Endothelial cell of umbilical vein (primary cell): ENCODE measurements around the gene ARHGAP18. TPM values are rescaled to one million over a fixed set of nuclear protein-coding genes. Genes with fewer than 3 reads are reported as not detected.

Experiments used
- BruUV-seq: library from RNA; stranded (reverse); fragments of 400-500 nt; replicated peaks from 2 replicates; lab custom pipeline; 2021; lab: Mats Ljungman, UMichigan
- CTCF ChIA-PET: fragments of 300-600, 350-600 bp; sonication (Branson Sonifier 250); formaldehyde crosslinking; loops from one replicate; lab custom pipeline; 2021; ENCODE audit warnings: antibody characterized with exemption, inconsistent platforms; lab: Charles Lee
- POLR2A ChIA-PET: fragments of 300-600, 350-600 bp; sonication (Branson Sonifier 250); formaldehyde crosslinking; loops from one replicate; lab custom pipeline; 2021; ENCODE audit warnings: antibody characterized with exemption, inconsistent platforms; lab: Charles Lee
- DNase-seq: peaks from one replicate; pipeline ENCODE4 v3.0.0-alpha.2; 2011; ENCODE audit warnings: low read depth, low spot score
- FAIRE-seq: peaks from 2 replicates; lab custom pipeline; 2011; peaks lifted over from hg19 to GRCh38; lab: Jason Lieb, UNC
- H2AFZ ChIP-seq: 2 replicates; pipeline ENCODE4 v1.6.0; 2012; ENCODE audit warnings: low read depth, low read length, control low read depth, inconsistent platforms
- H3K27ac ChIP-seq: 2 replicates; pipeline ENCODE4 v1.5.1; 2011; ENCODE audit warnings: low read depth, mild to moderate bottlenecking, control low read depth, low read length, moderate library complexity; ENCODE audit not compliant: insufficient read depth
- H3K27me3 ChIP-seq, 2 experiments: 2 replicates each; pipeline versions ENCODE4 v1.6.0 to v1.6.1; 2011; ENCODE audit warnings: low read length in 2 of 2, mixed read lengths in 1 of 2; ENCODE audit not compliant: control insufficient read depth in 2 of 2, insufficient read depth in 2 of 2
- H3K36me3 ChIP-seq, 2 experiments: 2 replicates in 1 of 2; 3 replicates in 1 of 2; pipeline ENCODE4 v1.5.1; 2011; ENCODE audit warnings: low read length in 2 of 2, mild to moderate bottlenecking in 1 of 2, moderate library complexity in 1 of 2; ENCODE audit not compliant: control insufficient read depth in 2 of 2, insufficient read depth in 2 of 2; ENCODE audit errors: extremely low read depth in 1 of 2
- H3K4me1 ChIP-seq: 3 replicates; pipeline ENCODE4 v1.5.1; 2011; ENCODE audit warnings: mild to moderate bottlenecking, low read length; ENCODE audit not compliant: control insufficient read depth, insufficient read depth; ENCODE audit errors: extremely low read depth
- H3K4me2 ChIP-seq: 2 replicates; pipeline ENCODE4 v1.6.1; 2011; ENCODE audit warnings: low read length, control low read depth, mixed read lengths; ENCODE audit not compliant: insufficient read depth
- H3K4me3 ChIP-seq, 3 experiments: fragments of 200-600 bp in 1 of 3; sonication (generic), shearing (Covaris generic) in 1 of 3; replicated peaks in 1 of 3; 2 replicates each; pipeline ENCODE4 v1.5.1; 2011 to 2016; ENCODE audit warnings: control low read depth in 3 of 3, low read length in 3 of 3, mild to moderate bottlenecking in 2 of 3, inconsistent platforms in 1 of 3, low read depth in 1 of 3, moderate library complexity in 1 of 3; ENCODE audit not compliant: insufficient read depth in 1 of 3
- H3K79me2 ChIP-seq: 2 replicates; pipeline ENCODE4 v1.6.0; 2012; ENCODE audit warnings: low read length, inconsistent platforms; ENCODE audit not compliant: control insufficient read depth, insufficient read depth
- H3K9ac ChIP-seq: replicated peaks from 2 replicates; pipeline ENCODE3; 2011; ENCODE audit warnings: low read length, control low read depth; ENCODE audit not compliant: insufficient read depth; ENCODE audit errors: extremely low read depth
- H3K9me1 ChIP-seq: replicated peaks from 3 replicates; pipeline ENCODE4 v1.6.0; 2011; ENCODE audit warnings: mild to moderate bottlenecking, low read length; ENCODE audit not compliant: control insufficient read depth, insufficient read depth; ENCODE audit errors: extremely low read depth
- H3K9me3 ChIP-seq: replicated peaks from 2 replicates; pipeline ENCODE4 v1.5.1; 2012; ENCODE audit warnings: low read length, inconsistent platforms; ENCODE audit not compliant: control insufficient read depth, insufficient read depth
- H4K20me1 ChIP-seq: replicated peaks from 2 replicates; pipeline ENCODE3; 2011; ENCODE audit warnings: mild to moderate bottlenecking, low read length; ENCODE audit not compliant: control insufficient read depth, insufficient read depth; ENCODE audit errors: extremely low read depth
- EZH2 ChIP-seq: IDR thresholded peaks from 2 replicates; pipeline ENCODE4 v1.6.1; 2012; ENCODE audit warnings: borderline replicate concordance, low read depth, mild to moderate bottlenecking, moderate library complexity, low read length, inconsistent platforms; ENCODE audit not compliant: severe bottlenecking
- GATA2 ChIP-seq: IDR thresholded peaks from 2 replicates; pipeline ENCODE4 v1.7.0; 2011; ENCODE audit warnings: low read depth, mild to moderate bottlenecking, moderate library complexity, mixed read lengths, low read length; ENCODE audit not compliant: insufficient read length, insufficient read depth
- JUN ChIP-seq: IDR thresholded peaks from 2 replicates; pipeline ENCODE4 v1.6.1; 2011; ENCODE audit warnings: borderline replicate concordance, low read depth; ENCODE audit not compliant: insufficient read length, insufficient read depth
- MAX ChIP-seq: IDR thresholded peaks from 2 replicates; pipeline ENCODE4 v1.6.1; 2011; ENCODE audit not compliant: insufficient read depth, insufficient read length
- MYC ChIP-seq: IDR thresholded peaks from one replicate; pipeline ENCODE4 v1.6.1; 2011; ENCODE audit warnings: mild to moderate bottlenecking, low read depth, low read length
- POLR2A ChIP-seq: IDR thresholded peaks from 2 replicates; pipeline ENCODE4 v1.6.1; 2012; ENCODE audit warnings: low read depth, mild to moderate bottlenecking, control low read depth, low read length
- POLR2AphosphoS5 ChIP-seq: IDR thresholded peaks from 2 replicates; pipeline ENCODE4 v1.6.1; 2012; ENCODE audit warnings: low read depth, mild to moderate bottlenecking, control low read depth, low read length, moderate library complexity; ENCODE audit not compliant: insufficient read depth
- dilution Hi-C: fragments of 300-500 bp; cut with MboI; formaldehyde crosslinking; loops from one replicate; pipeline ENCODE4 v1.15.0; 2019; ENCODE audit warnings: low sequenced_read_pairs; ENCODE audit not compliant: extremely low pct_ligation_motif_present
- intact Hi-C: fragments of 100-400 bp; cut with micrococcal nuclease; formaldehyde crosslinking; loops from one replicate; pipeline ENCODE4 v1.10.0; 2022
- polyA plus RNA-seq, 4 experiments: library from polyadenylated mRNA; depleted of rRNA in 3 of 4; stranded (reverse) in 3 of 4; unstranded in 1 of 4; fragments of >200 nt; gene quantifications; 2 replicates each; pipeline versions ENCODE4 v1.2.1 to v1.2.3, GENCODE V29; 2011 to 2012; ENCODE audit warnings: missing spikeins in 1 of 4
- total RNA-seq: library from RNA; stranded (reverse); gene quantifications from 2 replicates; pipeline ENCODE4 v1.2.3, GENCODE V29; 2021
- TF ChIP-seq, protein P1 (sequence below), 2 donors: IDR thresholded peaks; 1 replicate in 1 of 2; 2 replicates in 1 of 2; pipeline ENCODE4 v1.5.1; 2011; ENCODE audit warnings: low read length in 2 of 2, mild to moderate bottlenecking in 2 of 2, moderate library complexity in 2 of 2, control low read depth in 1 of 2, inconsistent platforms in 1 of 2, low read depth in 1 of 2; ENCODE audit not compliant: insufficient read depth in 1 of 2; ENCODE audit errors: extremely low read depth in 1 of 2

Gene ARHGAP18
- total and polyA plus RNA-seq, 2 donors (not counting 3 experiments of a cell fraction or from before 2014, with no cell fraction given) = 13.1 to 86.1 TPM

- Histone ChIP-seq H3K4me3 (no peak overlapping the region), H3K36me3 (no peaks in the 10 kb centered on the region), H3K4me1 (peaks cover 9% of the 10 kb centered on the region), H2AFZ (no peak overlapping the region), H3K27ac (no peak overlapping the region), H3K9me3 (no peaks in the 10 kb centered on the region), H3K9ac (no peak overlapping the region), H3K79me2 (no peaks in the 10 kb centered on the region), H3K9me1 (no peaks in the 10 kb centered on the region), H3K4me2 (no peak overlapping the region), H4K20me1 (no peaks in the 10 kb centered on the region), H3K27me3 (no peaks in the 10 kb centered on the region)
- DNase-seq = no peak
- TF ChIP-seq POLR2AphosphoS5 = no peak
- TF ChIP-seq EZH2 = no peak
- TF ChIP-seq JUN = no peak
- TF ChIP-seq MAX = no peak
- dilution Hi-C loops (no loop called here), intact Hi-C loops (no loop called here)
- POLR2A ChIA-PET = no interaction called here
- BruUV-seq = no TSS peak
- FAIRE-seq = no peak
- CTCF ChIA-PET = interaction anchor here (1.3 to 1.7 kb wide), 2 partner anchors 9 to 10 kb away, joined by 4 to 7 read pairs; no protein-coding TSS in a partner anchor
Observed at GRCh38 chr6:129740013-129740412, 30.0 kb upstream of the ARHGAP18 start.

- Histone ChIP-seq H3K4me3 (no peak overlapping the region), H3K9me1 (no peaks in the 10 kb centered on the region), H3K36me3 (no peaks in the 10 kb centered on the region), H3K4me1 (peaks cover 7% of the 10 kb centered on the region), H3K27me3 (no peaks in the 10 kb centered on the region), H3K9me3 (no peaks in the 10 kb centered on the region), H4K20me1 (no peaks in the 10 kb centered on the region), H3K9ac (no peak overlapping the region), H2AFZ (no peak overlapping the region), H3K4me2 (no peak overlapping the region), H3K27ac (no peak overlapping the region), H3K79me2 (no peaks in the 10 kb centered on the region)
- TF ChIP-seq POLR2AphosphoS5 = no peak
- no peak for TF ChIP-seq MYC
- no peak for TF ChIP-seq POLR2A
- no peak for TF ChIP-seq GATA2
- TF ChIP-seq, protein P1, sequence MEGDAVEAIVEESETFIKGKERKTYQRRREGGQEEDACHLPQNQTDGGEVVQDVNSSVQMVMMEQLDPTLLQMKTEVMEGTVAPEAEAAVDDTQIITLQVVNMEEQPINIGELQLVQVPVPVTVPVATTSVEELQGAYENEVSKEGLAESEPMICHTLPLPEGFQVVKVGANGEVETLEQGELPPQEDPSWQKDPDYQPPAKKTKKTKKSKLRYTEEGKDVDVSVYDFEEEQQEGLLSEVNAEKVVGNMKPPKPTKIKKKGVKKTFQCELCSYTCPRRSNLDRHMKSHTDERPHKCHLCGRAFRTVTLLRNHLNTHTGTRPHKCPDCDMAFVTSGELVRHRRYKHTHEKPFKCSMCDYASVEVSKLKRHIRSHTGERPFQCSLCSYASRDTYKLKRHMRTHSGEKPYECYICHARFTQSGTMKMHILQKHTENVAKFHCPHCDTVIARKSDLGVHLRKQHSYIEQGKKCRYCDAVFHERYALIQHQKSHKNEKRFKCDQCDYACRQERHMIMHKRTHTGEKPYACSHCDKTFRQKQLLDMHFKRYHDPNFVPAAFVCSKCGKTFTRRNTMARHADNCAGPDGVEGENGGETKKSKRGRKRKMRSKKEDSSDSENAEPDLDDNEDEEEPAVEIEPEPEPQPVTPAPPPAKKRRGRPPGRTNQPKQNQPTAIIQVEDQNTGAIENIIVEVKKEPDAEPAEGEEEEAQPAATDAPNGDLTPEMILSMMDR (IDR thresholded peaks at IDR 0.05; ENCODE audit: extremely low read depth in 1 of 2, insufficient read depth in 1 of 2, low read depth in 1 of 2, low read length in 2 of 2) = no peak
- CTCF ChIA-PET = no interaction called here
- FAIRE-seq = no peak
- DNase-seq = no peak
- no TSS peak for BruUV-seq
- dilution Hi-C loops (no loop called here), intact Hi-C loops (no loop called here)
- POLR2A ChIA-PET = no interaction called here
Observed at GRCh38 chr6:129736105-129736504, 26.1 kb upstream of the ARHGAP18 start.
